22Rv1 (cell line): ENCODE measurements around the gene NDUFAF3.

Experiments
- H3K27ac ChIP-seq: fragments of 450-650 bp; 2 replicates; pipeline ENCODE4 v1.5.1; 2017
- ZFX ChIP-seq: fragments of 450-650 bp; IDR thresholded peaks from 2 replicates; pipeline ENCODE4 v1.6.1; 2017; ENCODE audit warnings: antibody characterized with exemption, borderline replicate concordance
- TF ChIP-seq, protein P1 (sequence below): fragments of 450-650 bp; IDR thresholded peaks from 2 replicates; pipeline ENCODE4 v1.5.1; 2017; ENCODE audit warnings: mild to moderate bottlenecking

NDUFAF3 gene

DNA sequence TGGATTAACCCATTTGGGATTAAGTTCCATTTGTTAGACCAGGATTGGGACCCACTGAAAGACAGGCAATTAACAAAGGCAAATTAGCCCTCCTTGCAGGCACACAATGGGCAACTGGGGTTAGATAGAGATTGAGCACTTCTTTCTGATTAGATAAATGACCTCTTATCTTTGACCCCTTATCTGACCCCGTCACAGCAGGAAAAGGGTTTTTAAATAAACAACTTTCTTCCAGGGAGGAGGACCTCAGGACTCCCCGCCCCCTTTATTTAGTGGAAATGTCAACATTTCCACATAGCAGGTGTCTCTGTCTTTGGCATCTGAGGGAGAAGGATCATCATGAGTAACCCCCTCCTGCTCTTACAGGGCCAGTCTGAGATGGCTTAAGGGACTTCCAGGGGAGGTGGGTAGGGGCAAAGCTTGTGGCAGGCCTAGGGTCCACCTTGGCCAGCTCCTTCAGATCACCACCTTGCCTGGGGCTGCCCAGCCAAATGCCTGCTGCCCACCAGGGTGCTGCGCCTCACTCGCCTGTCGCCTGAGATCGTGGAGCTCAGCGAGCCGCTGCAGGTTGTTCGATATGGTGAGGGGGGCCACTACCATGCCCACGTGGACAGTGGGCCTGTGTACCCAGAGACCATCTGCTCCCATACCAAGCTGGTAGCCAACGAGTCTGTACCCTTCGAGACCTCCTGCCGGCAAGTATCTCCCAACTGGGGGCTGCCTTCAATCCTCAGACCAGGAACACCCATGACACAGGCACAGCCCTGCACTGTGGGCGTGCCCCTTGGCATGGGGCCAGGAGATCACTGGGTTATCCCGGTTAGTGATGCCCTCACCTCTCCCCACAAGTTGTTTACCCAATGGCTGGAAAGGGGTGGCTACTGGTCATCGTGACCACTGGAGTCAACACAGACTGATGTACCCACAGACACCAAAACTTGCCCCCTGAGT is 17.3 kb upstream of the NDUFAF3 start:
- TF ChIP-seq ZFX = no peak
- TF ChIP-seq, protein P1, sequence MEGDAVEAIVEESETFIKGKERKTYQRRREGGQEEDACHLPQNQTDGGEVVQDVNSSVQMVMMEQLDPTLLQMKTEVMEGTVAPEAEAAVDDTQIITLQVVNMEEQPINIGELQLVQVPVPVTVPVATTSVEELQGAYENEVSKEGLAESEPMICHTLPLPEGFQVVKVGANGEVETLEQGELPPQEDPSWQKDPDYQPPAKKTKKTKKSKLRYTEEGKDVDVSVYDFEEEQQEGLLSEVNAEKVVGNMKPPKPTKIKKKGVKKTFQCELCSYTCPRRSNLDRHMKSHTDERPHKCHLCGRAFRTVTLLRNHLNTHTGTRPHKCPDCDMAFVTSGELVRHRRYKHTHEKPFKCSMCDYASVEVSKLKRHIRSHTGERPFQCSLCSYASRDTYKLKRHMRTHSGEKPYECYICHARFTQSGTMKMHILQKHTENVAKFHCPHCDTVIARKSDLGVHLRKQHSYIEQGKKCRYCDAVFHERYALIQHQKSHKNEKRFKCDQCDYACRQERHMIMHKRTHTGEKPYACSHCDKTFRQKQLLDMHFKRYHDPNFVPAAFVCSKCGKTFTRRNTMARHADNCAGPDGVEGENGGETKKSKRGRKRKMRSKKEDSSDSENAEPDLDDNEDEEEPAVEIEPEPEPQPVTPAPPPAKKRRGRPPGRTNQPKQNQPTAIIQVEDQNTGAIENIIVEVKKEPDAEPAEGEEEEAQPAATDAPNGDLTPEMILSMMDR = no peak
- peak overlapping the region; percentile 98 for H3K27ac ChIP-seq

DNA sequence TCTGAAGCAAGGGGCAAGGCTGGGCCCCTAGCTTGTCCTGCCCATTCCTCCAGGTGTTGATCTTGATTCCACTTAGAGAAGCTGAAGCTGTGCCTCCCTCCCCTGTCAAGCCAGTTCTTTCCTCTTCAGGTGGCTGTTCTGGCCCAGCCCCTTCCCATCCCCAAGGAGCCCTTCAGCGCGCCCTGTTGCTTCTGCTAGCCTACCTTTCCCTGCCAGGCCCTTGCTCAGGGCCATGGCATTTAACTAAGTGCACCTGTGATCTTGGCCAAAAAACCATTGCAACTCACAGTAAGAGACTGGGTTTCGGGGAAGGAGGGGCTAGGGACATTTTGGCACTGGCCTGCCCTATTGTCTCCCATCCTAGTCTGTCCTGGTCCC is 16.6 kb upstream of the NDUFAF3 start:
- TF ChIP-seq ZFX = no peak
- H3K27ac ChIP-seq = peak overlapping the region; percentile 98

DNA sequence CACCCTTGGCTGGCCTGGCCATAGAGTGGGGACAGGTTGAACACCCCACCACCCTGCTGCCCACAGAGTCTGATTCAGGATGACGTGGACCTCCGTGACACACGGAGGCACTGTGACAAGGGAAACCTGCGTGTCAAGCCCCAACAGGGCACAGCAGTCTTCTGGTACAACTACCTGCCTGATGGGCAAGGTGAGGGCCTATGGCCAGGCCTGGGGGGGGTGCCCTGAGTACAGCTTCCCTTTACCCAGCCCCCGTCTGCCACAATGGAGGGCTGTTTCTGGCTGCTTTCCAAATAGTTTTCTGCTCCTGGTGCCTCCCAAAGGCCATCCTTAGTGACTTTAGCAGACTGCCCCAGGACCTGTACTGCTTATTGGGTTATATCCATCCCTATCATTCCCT is 15.9 kb upstream of the NDUFAF3 start:
- peak overlapping the region; percentile 98 for H3K27ac ChIP-seq
- no peak for TF ChIP-seq ZFX
- TF ChIP-seq, protein P1 = no peak

DNA sequence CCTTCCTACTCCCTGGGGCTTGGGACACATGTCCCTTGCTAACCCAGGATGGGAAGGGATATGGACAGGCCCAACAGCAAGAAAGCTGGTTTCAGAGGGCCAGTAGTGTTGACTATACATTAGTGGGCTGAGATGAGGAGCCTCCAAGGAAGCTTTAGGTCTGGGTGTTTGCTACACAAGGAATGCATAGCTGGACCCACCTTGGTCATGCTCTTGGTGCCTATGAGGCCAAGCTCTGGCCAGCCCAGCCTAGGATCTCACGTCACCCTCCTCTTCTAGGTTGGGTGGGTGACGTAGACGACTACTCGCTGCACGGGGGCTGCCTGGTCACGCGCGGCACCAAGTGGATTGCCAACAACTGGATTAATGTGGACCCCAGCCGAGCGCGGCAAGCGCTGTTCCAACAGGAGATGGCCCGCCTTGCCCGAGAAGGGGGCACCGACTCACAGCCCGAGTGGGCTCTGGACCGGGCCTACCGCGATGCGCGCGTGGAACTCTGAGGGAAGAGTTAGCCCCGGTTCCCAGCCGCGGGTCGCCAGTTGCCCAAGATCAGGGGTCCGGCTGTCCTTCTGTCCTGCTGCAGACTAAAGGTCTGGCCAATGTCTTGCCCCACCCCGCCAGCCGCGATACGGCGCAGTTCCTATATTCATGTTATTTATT is 15.4 kb upstream of the NDUFAF3 start:
- peak overlapping the region; percentile 98 for H3K27ac ChIP-seq
- TF ChIP-seq, protein P1 = no peak
- TF ChIP-seq ZFX = no peak

DNA sequence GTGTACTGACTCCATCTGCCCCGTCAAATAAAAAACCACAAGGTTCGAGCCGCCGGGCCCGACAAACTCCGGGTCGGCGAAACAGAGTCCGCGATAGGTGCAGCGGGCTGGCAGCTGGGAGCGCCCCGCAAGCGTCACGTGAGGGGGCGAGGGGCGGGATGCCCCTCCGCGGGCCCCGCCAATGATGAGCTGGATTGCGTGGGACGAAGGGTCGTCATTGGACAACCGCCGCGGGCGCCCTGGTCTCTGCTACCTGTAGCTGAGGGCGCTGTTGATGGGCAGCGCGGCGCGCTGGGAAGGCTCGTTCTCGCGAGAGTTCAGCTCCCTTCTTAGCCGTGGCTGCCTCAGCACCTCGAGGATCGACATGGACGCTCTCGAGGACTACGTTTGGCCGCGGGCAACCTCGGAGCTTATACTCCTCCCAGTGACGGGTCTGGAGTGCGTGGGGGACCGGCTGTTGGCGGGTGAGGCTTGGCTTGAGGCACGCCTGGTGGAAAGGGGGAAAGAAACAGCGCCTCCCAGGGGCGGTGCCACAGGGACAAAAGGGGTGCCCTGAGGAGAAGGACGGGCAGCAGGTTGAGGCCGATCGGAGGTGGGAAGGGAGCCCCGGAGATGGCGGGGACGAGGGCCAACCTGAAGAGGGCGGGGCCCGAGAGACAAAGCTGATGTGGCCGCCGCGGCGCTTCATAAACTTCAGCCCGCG is 14.7 kb upstream of the NDUFAF3 start, which contains the start of gene WDR6:
TSS of gene WDR6 (plus strand) at position 324 of the 703 bp plus-strand sequence. CDS start at position 365, 41 bp downstream.
- TF ChIP-seq ZFX = no peak
- TF ChIP-seq, protein P1 = peak; percentile 54
- peak within 1 kb of the TSS; percentile 98 for H3K27ac ChIP-seq

DNA sequence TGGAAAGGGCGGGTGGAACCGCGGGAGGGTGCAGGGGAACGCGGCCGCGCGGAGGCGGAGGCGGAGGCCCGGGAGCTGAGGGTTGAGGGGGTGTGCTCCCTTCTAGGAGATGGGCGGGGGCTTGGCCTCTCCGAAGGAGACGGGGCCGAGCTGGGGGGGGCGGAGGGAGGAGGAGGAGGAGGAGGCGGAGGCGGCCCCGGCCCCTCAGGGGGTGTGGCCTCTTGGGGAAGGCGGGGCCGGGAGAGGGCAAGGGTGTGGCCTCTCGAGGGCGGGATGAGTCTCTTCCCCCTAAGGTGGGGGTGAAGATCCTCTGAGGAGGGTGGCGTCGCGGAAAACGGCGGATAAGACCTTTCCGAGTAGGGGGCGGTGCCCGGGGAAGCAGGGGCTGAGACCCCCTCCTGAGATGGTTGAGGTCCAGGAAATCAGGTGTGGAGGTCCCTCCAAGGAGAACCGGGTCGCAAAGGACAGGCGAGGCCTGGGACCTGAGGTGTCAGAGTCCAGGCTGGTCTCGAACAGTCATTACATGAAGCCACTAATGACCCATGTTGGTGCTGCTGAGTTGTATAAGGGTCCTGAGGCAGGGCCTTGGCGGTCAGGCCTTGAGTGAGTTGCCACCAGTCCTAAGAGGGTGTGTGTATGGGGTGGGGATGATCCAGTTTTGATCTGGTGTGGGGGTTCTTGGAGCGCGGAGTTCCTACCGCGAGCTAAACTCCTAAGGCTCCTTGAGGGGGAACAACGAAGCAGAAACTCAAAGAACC is 14.0 kb upstream of the NDUFAF3 start:
- TF ChIP-seq ZFX = no peak
- TF ChIP-seq, protein P1 = peak; percentile 21
- peak overlapping the region; percentile 98 for H3K27ac ChIP-seq

DNA sequence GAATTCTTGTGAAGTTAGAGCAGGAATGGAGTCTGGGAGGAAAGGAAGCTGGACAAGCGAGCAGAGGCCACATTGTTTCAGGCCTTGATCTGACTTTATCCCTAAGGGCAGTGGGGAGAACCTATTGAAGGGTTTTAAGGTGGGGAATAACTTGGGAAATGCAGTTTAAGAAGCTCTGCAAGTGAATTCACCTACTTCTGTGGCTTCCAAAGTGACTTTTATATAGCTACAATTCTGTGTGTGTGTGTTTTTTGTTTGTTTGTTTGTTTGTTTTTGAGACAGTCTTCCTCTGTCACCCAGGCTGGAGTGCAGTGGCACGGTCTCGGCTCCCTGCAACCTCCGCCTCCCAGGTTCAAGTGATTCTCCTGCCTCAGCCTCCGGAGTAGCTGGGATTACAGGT is 13.3 kb upstream of the NDUFAF3 start:
- H3K27ac ChIP-seq = peak overlapping the region; percentile 98
